Small intestine (tissue), 7 donors: ENCODE data around the gene SYT11. TPM values are rescaled to one million over a fixed set of nuclear protein-coding genes. Genes with fewer than 3 reads are reported as not detected.
A peak's percentile ranks its signal among the peaks of the same experiment; 100 is the strongest.
"Not testable (repeated sequence)": the region's sequence is repeated elsewhere in the genome, so short reads cannot be mapped to it uniquely, and the experiment has no call there.

Experiments used
- DNase-seq, 2 donors: peaks; one replicate each; pipeline versions ENCODE4 v3.0.0 to v3.0.0-alpha.2; 2013
- FAIRE-seq: peaks from 2 replicates; lab custom pipeline; 2012; peaks lifted over from hg19 to GRCh38; lab: Jason Lieb, UNC
- H3K27ac ChIP-seq, 3 donors: one replicate each; pipeline ENCODE4 v1.5.1; 2013; ENCODE audit warnings: low read length in 2 of 3, mild to moderate bottlenecking in 2 of 3, control low read depth in 1 of 3, inconsistent platforms in 1 of 3, low read depth in 1 of 3, moderate library complexity in 1 of 3
- H3K27me3 ChIP-seq, 3 donors: one replicate each; pipeline ENCODE4 v1.6.1; 2013; ENCODE audit warnings: low read length in 3 of 3, inconsistent platforms in 1 of 3; ENCODE audit not compliant: control insufficient read depth in 3 of 3, insufficient read depth in 3 of 3
- H3K36me3 ChIP-seq, 3 donors: one replicate each; pipeline ENCODE4 v1.6.1; 2013; ENCODE audit warnings: low read length in 3 of 3, inconsistent platforms in 1 of 3, low read depth in 1 of 3, mild to moderate bottlenecking in 1 of 3, moderate library complexity in 1 of 3; ENCODE audit not compliant: control insufficient read depth in 3 of 3, insufficient read depth in 2 of 3
- H3K4me1 ChIP-seq, 3 donors: one replicate each; pipeline ENCODE4 v1.6.1; 2013; ENCODE audit warnings: low read length in 2 of 3, inconsistent platforms in 1 of 3, low read depth in 1 of 3, mild to moderate bottlenecking in 1 of 3, moderate library complexity in 1 of 3; ENCODE audit not compliant: control insufficient read depth in 3 of 3, insufficient read depth in 2 of 3
- H3K4me3 ChIP-seq, 3 donors: one replicate each; pipeline ENCODE4 v1.5.1; 2013; ENCODE audit warnings: low read length in 3 of 3, control low read depth in 1 of 3, inconsistent platforms in 1 of 3, low read depth in 1 of 3, mild to moderate bottlenecking in 1 of 3, moderate library complexity in 1 of 3
- H3K9me3 ChIP-seq, 2 donors: one replicate each; pipeline ENCODE4 v1.6.1; 2013; ENCODE audit warnings: low read depth in 1 of 2, low read length in 1 of 2; ENCODE audit not compliant: control insufficient read depth in 2 of 2, insufficient read depth in 1 of 2
- WGBS, 3 donors: extraction: QIAGEN DNeasy Blood & Tissue Kit; methylation state at CpG; one replicate each; pipeline ENCODE4 v1.1.7; 2013; 5-methylcytosine and 5-hydroxymethylcytosine counted together
- polyA plus RNA-seq, 4 donors: library from polyadenylated mRNA; stranded (reverse) in 3 of 4; unstranded in 1 of 4; fragments of 200-250 nt in 3 of 4; fragments of 120-200 nt in 1 of 4; gene quantifications; one replicate each; pipeline versions ENCODE4 v1.2.1 to v1.2.3, GENCODE V29; 2013
- donor health status: healthy with polysubstance abuse.
- donor health status: control.
- donor health status: control.
- donor health status: Bipolar disorder and iron deficiency.
- donor health status: healthy.

Gene SYT11
- polyA plus RNA-seq, 4 donors: 0.54 to 12.9 (median 4.7) TPM; not detected in 1

DNA sequence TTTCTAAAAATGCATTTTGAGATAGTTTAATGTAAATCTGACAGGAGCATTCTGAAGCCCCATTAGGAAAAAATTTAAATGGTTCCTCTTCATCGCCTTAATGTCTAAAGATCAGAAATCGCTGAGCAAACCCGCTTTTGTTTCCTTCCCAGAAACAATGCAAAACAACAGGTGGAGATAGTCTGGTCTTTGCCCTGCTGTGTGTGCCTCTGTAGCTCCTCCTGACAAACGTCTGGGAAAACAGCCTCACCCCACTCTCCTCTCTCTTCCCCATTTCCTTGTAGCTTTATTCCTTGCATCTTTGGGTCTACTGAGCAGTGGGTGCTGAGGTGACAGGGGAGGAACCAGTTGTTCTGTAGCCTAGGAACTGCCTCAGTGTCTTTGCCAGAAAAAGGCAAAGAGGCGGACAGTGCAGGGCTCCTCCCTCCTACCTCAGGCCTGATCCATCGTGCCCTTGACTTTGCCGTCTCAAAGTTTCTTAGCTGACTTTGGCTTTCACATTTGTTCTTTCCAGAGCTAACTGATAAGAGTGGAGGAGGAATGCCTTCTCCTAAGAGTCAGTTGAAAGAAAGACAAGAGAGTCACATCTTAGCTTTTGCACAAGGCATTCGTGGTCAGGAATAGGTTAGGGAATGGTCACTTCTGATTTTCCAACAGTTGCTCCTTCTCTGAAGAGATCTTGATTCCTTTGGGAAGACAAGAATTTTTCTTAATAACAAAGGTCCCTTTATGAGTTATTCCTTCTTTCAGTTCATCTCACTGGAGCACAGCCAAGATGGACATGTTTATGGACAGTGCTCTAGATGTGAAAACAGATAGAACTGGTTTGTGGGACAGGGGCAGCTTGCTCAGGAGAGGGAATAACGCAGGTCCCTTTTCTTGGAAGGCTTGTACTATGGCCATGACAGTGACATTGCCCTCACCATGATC lies 24.9 kb downstream of the SYT11 start:
- Histone ChIP-seq H3K9me3 (no peaks in the 10 kb centered on the region), H3K36me3 (peaks cover 0 to 3% (median 0%) of the 10 kb centered on the region in 3 donors), H3K27me3 (no peaks in the 10 kb centered on the region), H3K27ac (peak overlapping the region; percentile 36 to 90 (median 42)), H3K4me3 (no peak overlapping the region), H3K4me1 (peaks cover 0 to 61% (median 3%) of the 10 kb centered on the region in 3 donors)
- no peak for FAIRE-seq
- peak; percentile 71 to 75 for DNase-seq
- 22 to 58% (median 42%) methylated on average over 9 of the region's 9 CpGs for WGBS, 3 donors

DNA sequence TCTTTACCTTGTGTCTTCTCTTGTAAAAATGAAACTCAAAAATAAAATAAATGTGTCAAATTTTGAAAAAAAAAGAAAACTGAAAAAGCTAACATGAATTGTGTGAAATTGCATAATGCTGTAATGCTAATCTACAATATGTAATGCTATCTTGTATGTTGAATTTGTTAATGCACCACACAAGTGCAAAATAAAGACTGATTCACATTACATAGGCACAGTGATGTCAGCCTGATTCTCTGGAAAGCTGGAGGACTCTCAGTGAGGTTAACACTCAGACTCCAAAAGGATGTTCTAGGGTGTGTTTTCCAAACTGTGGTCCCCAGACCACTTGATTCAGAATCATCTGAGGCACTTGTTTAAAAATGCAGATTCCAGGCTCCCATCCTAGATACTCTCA lies 25.6 kb downstream of the SYT11 start:
- H3K9me3 ChIP-seq: no peaks in the 10 kb centered on the region
- peaks cover 0 to 3% (median 0%) of the 10 kb centered on the region in 3 donors for H3K36me3 ChIP-seq
- FAIRE-seq (no peak), DNase-seq (no peak)
- peaks cover 0 to 54% (median 3%) of the 10 kb centered on the region in 3 donors for H3K4me1 ChIP-seq
- peak overlapping the region in 1 of 3 donors; percentile 90 for H3K27ac ChIP-seq
- no peak overlapping the region for H3K4me3 ChIP-seq
- H3K27me3 ChIP-seq: no peaks in the 10 kb centered on the region

DNA sequence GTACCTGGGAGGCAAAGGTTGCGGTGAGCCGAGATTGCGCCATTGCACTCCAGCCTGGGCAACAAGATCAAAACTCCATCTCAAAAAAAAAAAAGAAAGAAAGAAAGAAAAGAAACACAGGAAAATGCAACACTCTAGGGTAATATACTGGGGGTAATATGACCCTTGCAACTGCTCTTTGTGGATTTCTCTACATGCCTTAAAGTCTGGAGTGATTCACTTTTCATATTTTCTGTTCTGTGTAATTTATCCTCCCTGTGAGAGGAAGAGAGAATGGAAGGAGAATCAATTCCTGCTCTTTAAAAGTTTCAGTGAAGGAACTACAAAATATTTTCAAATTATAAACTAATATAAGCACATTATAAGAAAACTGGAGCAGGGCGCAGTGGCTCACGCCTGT lies 29.1 kb downstream of the SYT11 start:
- no peak for DNase-seq
- FAIRE-seq: no peak
- Histone ChIP-seq H3K4me1 (peaks cover 0 to 31% (median 7%) of the 10 kb centered on the region in 3 donors), H3K4me3 (no peak overlapping the region), H3K27me3 (no peaks in the 10 kb centered on the region), H3K36me3 (no peaks in the 10 kb centered on the region), H3K27ac (no peak overlapping the region), H3K9me3 (no peaks in the 10 kb centered on the region)
- WGBS, 3 donors: 90 to 97% (median 93%) methylated on average over 5 of the region's 5 CpGs

DNA sequence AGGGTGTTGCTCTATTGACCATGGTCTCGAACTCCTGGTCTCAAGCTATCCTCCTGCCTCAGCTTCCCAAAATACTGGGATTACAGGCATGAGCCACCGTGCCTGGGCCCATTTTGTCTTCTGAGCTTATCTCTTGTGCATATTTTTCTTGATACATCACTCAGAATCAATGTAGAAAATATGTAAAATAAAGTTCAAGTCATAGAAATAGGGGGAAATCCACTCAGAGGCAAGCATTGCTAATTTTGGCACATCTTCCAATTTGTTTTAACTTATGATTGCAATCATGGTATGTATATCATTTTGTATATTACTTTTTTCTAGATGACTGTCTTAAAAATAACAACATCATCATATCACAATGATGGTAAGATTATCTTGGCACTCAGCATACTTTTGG lies 30.2 kb downstream of the SYT11 start:
- no peaks in the 10 kb centered on the region for H3K9me3 ChIP-seq
- no peaks in the 10 kb centered on the region for H3K27me3 ChIP-seq
- H3K36me3 ChIP-seq: no peaks in the 10 kb centered on the region
- FAIRE-seq: no peak
- peaks cover 0 to 24% (median 6%) of the 10 kb centered on the region in 3 donors for H3K4me1 ChIP-seq
- H3K27ac ChIP-seq: no peak overlapping the region
- no peak overlapping the region for H3K4me3 ChIP-seq
- WGBS, 3 donors: 69 to 75% (median 75%) methylated on average over 2 of the region's 2 CpGs
- DNase-seq: no peak

DNA sequence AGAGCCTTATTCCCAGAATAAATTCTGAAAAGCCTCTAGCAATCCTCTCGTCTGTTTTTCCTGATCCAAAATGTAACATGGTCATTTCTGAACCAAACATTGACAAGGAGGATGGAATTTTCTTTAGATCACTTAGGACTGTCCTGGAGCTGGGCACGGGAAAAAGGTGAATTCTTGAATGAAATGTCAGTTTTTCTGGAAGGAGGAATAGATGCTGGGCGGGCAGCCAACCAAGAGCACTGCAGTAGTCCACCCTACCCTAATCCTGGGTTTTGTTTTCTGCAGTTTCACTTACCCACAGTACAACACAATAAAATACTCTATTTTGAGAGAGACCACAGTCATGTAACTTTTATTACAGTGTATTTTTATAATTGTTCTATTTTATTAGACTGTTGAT lies 30.9 kb downstream of the SYT11 start:
- H3K27ac ChIP-seq: no peak overlapping the region
- DNase-seq (no peak), FAIRE-seq (no peak)
- 51 to 70% (median 56%) methylated on average over 3 of the region's 3 CpGs for WGBS, 3 donors
- peaks cover 0 to 18% (median 4%) of the 10 kb centered on the region in 3 donors for H3K4me1 ChIP-seq
- no peaks in the 10 kb centered on the region for H3K36me3 ChIP-seq
- no peak overlapping the region for H3K4me3 ChIP-seq
- no peaks in the 10 kb centered on the region for H3K9me3 ChIP-seq
- H3K27me3 ChIP-seq: no peaks in the 10 kb centered on the region

DNA sequence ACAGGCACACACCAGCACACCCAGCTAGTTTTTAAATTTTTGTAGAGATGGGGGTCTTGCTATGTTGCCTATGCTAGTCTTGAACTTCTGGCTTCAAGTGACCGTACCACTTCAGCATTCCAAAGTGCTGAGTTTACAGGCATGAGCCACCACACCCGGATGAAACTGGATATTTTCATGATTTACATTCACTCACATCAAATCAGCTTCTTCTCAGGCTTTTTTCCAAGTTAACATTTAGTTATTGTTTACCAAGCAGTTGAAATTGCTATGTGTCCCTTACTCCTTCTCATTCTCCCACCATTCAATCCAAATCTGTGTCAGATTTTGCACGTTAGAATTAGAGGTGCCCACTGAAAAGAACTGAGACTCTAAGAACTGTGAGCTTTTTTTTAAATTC lies 33.4 kb downstream of the SYT11 start:
- Histone ChIP-seq H3K27me3 (no peaks in the 10 kb centered on the region), H3K36me3 (peaks cover 0 to 14% (median 0%) of the 10 kb centered on the region in 3 donors), H3K9me3 (no peaks in the 10 kb centered on the region), H3K27ac (peak overlapping the region in 2 of 3 donors; percentile 40 to 60), H3K4me3 (no peak overlapping the region), H3K4me1 (peaks cover 0 to 13% (median 4%) of the 10 kb centered on the region in 3 donors)
- 27 to 55% (median 34%) methylated on average over 3 of the region's 3 CpGs for WGBS, 3 donors
- FAIRE-seq (no peak), DNase-seq (no peak)

DNA sequence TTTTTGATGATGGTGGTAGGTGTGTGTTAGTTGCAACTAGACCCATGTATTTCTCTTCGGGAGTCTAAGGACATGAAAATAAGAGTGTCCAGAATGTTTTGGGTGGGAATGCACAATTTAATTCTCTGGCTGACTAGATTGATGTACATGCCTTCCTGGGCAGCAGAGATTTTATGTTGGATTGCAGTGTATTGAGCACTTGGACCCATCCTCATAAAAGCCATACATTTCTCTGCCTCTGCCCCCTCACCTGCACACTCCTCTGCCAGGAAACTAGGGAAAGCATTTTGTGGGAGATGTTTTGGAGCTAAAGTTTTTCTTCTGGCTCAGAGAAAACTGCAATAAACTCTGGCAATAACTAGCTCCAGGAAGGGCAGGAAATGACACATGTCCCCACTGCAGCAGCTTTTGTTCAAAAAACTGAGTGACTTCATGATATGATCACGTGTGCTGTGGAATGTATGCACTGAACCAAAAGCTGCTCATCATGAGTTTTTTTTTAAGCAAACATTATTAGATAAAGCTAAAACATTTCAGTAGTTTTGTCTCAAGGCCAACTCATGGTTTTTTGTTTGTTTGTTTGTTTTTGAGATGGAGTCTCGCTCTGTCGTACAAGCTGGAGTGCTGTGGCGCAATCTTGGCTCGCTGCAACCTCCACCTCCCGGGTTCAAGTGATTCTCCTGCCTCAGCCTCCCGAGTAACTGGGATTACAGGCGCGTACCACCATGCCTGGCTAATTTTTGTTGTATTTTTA lies 34.2 kb downstream of the SYT11 start:
- no peak for FAIRE-seq
- peaks cover 0 to 14% (median 0%) of the 10 kb centered on the region in 3 donors for H3K36me3 ChIP-seq
- DNase-seq: peak; percentile 18 to 61

DNA sequence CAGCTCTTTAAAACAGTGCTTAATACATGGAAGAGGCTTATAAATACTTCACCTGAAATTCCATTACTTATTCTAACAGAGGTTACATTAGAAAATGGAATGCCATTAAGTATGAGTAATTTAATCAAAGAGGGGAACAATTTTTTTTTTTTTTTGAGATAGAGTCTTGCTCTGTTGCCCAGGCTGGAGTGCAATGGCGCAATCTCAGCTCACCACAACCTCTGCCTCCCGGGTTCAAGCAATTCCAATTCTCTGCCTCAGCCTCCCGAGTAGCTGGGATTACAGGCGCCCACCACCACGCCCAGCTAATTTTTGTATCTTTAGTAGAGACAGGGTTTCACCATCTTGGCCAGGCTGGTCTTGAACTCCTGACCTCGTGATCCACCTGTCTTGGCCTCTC lies 36.2 kb downstream of the SYT11 start:
- DNase-seq, H3K9me3 ChIP-seq, FAIRE-seq, H3K27ac ChIP-seq, H3K4me3 ChIP-seq, H3K27me3 ChIP-seq: not testable (repeated sequence)
- Histone ChIP-seq H3K36me3 (peaks cover 9 to 14% (median 13%) of the 10 kb centered on the region in 3 donors), H3K4me1 (peaks cover 0 to 13% (median 4%) of the 10 kb centered on the region in 3 donors)
- 93 to 99% (median 96%) methylated on average over 6 of the region's 6 CpGs for WGBS, 3 donors

More for the DNA sequence above, 34.2 kb downstream of the SYT11 start:
- H3K27ac ChIP-seq: peak overlapping the region in 2 of 3 donors; percentile 60 to 81
- no peaks in the 10 kb centered on the region for H3K9me3 ChIP-seq
- H3K27me3 ChIP-seq: no peaks in the 10 kb centered on the region
- 64 to 79% (median 76%) methylated on average over 10 of the region's 10 CpGs for WGBS, 3 donors
- H3K4me1 ChIP-seq: peaks cover 0 to 13% (median 4%) of the 10 kb centered on the region in 3 donors
- no peak overlapping the region for H3K4me3 ChIP-seq
